GM19193 (cell line): ENCODE data around the gene PLCD3.

Source experiments
- POLR2A ChIP-seq: IDR thresholded peaks from 4 replicates; pipeline ENCODE4 v1.6.1; 2011; ENCODE audit not compliant: insufficient read depth, insufficient read length; ENCODE audit errors: extremely low read depth

Gene PLCD3

DNA sequence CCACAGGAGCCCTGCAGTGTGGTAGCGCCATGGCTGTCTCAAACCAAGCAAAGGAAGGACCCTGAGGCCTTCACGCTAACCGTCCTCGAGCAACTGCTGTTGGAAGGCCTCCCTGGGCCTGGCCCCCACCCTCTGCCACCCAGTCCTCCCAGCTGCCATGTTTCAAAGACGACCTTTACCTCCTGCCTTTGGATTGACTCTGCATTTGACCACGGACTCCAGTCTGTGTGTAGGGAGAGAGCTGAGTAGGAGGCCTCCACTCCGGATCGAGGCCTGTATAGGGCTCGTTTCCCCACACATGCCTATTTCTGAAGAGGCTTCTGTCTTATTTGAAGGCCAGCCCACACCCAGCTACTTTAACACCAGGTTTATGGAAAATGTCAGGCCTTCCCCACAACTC lies 24.3 kb downstream of the PLCD3 start:
- TF ChIP-seq POLR2A = no peak

DNA sequence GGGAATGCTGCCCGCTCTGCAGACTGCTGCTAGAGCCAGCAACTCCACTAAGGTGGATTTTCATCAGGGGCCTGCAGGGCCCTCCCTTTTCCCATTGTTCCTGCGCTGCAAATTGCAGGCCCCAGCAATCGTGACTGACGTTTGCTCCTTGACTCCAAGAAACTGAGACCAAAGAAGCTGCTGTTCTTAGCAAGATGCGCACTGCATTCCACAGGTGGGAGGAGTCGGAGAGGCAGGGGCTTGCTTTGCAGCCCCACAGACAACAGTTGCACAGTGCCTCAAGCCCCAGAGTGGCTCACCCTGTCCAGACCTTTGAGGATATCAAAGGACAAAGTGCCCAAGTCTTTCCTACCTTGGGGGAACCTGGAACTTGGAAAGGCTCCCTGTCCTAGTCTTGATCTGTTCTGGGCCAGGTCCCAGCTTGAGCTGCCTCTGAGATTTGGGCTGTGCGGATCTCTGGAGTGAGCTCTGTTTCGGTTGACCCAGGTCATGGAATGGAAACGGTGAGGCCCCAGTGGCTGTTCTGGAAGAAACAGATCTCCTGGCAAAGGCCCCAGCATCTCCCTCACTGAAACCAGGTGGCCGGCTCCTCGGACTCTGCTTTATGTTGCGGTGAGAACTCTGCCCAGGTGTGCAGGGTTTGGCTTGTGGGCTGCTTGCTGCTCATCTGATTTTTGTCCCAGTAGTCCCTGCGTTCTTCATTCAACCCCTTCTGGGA lies 24.9 kb downstream of the PLCD3 start:
- TF ChIP-seq POLR2A = no peak

DNA sequence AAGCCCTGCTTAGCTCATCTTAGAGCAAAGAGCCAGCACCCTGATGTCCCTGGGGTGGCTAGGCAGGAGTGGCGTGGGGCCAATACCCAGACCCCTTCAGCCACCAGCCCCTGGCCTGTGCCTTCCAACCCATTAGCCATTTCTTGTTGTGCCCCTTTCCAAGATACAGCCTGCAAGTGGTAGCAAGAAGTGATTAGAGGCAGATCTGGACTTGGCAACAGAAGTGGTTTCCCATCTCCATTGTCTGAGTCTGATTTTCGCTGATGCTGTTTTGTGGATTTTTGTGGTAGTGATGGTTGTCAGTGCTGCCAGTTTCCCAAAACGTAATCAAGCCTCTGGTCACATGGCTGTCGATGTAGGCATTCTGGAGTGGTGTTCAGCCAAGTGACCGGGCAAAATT lies 25.7 kb downstream of the PLCD3 start:
- TF ChIP-seq POLR2A = no peak

DNA sequence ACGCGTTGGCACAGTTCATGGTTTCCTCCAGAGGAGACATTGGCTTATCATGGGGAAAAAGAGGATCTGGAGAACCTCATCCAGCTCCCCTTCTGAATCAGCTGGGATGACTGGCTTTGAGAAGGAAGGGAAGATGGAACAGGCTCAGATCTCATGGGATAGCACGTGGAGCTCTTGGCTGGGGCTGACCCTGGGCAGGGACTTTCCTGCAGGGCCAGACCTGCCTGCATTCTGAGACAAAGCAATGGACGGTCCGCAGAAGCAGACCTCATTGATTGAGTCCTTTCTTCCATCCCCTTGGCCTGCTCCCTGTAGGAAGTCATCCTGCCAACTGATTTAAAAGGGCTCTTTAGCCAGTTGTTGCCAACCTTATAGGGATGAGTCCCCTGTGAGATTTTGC lies 26.2 kb downstream of the PLCD3 start:
- no peak for TF ChIP-seq POLR2A

DNA sequence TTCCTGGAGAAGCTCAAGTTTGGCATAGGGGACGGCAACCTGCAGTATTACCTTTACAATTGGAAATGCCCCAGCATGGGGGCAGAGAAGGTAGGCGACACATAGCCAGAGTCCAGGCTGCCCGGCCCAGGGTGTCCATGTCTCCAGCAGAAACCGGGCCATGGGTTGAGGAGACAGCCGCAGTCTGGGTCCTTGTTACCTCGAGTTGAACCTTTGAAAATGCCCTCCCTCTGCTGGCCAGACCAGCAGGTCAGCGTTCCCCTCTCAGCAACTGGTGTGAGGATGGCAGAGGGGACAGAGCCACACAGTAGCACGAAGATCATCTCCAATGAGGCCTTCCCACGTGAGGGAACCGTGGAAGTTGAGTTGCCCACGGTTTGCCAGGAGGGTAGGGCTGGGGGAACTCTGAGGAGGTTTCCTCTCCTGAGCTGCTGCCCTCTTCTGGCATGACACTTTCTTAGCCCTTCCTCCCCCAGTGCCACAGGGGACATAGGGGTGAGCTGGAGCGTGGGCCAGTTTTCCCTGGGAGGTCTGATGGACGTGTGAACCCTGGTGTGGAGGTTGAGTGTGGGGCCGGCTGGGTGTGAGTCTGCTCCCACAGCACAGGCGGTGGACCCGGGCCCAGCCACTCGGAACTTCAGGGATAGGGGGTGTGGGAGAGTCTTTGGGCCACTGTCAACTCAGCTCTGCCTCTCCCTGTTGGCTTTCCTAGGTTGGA lies 27.2 kb downstream of the PLCD3 start:
- TF ChIP-seq POLR2A = no peak

DNA sequence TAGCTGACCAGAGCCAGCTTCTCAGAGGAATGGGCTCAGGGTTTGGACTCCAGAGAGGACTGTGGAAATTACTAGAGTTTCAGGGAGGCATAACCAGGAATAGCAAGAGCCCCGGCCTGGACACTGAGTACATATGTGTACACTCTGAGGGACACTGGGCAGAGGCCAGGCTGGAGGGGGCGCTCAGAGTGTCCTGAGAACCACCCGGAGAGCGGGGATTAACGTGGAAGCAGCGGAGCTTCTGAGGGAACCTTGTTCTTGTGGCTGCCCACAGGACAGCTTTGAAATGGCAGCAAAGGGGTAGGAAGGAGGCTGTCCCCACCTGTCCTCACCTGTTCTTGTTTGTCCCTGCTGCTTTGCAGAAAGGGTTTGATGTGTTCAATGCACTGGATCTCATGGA lies 27.8 kb downstream of the PLCD3 start:
- TF ChIP-seq POLR2A = no peak

DNA sequence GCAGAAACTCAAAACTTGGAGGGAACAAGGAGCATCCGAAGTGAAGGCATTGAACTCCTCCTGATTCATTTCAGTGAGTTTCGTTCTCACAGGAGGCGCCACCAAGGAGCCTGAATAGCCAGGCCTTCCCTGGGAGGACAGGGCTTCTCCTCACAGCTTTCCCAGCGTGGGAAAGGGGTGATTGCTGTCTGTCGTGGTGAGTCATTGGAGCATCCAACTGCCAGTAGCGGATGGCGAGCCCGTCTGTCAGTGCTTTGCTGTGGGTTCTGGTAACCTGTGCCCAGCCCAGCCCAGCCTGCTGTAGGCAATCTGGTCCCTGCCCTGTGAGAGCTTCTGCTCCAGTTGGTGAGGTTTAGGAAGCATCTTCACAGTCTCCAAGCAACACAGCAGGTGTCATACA lies 28.3 kb downstream of the PLCD3 start:
- TF ChIP-seq POLR2A = no peak

DNA sequence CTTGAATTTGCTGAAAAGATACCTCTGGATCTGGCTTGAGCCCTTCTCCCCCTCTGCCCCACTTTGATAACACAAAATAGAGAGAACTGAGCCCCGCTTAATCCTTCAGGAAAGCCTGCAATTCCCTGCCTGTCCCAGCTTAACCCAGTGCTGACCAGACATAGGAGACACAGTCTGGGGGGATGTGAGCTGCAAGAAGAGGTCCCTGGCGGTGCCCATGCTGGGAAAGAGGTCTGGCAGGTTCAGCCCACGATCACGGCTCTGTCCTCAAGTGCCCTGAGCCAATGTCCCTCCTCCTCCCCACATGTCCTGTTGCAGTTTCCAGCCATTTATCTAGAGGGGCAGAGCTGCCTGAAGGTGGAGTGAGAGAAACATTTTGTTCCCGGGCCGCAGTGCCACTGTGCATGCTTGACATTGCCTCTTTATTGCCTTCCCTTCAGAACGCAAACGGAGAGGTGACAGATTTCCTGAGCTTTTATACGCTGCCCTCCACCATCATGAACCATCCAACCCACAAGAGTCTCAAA lies 29.0 kb downstream of the PLCD3 start:
- no peak for TF ChIP-seq POLR2A

DNA sequence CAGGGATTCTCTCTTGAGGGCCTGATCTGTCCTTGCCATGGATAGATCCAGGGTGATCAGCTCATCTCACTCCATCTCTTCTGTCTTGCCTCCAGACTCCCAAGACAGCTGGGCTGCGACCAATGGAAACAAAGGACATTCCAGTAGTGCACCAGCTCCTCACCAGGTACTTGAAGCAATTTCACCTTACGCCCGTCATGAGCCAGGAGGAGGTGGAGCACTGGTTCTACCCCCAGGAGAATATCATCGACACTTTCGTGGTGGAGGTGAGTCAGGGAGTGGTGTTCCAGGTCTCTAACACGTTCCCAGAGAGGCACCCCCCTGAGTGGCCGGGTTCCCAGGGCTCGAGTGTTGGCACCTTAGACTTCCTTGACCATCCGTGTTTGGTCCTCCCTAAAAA lies 29.5 kb downstream of the PLCD3 start:
- no peak for TF ChIP-seq POLR2A

DNA sequence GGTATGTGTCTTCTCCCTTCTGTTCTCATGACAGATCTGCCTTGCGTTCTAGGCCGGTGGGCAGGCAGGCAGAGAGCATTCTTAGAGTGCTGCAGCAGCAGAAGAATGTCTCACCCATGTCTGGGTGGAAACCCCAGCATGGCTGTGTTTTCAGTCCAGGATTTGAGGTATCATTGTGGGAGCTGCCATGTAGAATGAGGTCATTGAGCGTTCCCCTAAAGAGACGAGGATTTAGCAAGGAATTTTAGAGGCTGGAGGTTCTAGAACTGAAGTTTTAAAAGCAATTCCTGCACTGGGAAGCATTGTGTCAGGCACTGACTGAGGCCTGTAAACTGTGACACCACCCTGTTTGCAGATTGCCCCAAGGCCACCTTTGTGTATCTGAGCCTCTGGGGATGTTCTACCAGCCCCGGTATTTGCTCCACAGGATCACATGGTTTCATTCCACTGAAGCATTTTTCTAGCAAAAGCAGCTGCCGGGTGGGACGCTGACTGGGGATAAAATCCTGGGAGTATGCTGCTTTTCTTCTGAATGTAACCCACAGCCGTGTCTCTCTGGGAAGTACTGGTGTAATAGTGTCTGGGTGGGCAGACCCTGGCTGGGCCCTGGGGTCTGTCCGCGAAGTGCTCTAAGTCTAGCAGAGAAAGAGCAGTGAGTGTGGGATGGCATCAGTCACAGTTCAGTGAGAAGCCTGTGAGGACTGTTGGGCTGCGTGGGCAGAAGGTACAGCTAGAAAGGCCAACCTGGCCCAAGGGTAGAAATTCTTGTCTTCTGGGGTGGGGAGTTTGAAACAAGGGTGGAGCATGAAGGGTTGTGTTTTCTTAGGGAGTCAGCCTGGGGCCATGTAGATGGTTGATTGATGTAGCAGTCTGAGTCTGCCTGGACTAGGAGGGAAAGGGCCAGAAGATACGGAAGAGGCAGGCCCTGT lies 30.2 kb downstream of the PLCD3 start:
- TF ChIP-seq POLR2A = no peak

DNA sequence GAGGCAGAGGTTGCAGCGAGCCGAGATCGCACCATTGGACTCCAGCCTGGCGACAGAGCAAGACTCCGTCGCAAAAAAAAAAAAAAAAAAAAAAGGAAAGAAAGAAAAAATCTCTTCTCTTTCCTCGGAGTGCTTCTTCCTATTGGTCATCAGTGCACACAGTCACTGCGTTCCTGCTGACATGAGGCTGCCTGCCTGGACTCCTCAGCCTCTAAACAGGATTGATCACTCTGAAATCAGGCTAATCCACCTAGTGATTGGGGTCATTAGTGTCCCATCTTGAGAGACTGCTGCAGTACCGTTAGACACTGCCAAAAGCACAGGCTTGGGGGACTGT lies 30.8 kb downstream of the PLCD3 start:
- TF ChIP-seq POLR2A = no peak

DNA sequence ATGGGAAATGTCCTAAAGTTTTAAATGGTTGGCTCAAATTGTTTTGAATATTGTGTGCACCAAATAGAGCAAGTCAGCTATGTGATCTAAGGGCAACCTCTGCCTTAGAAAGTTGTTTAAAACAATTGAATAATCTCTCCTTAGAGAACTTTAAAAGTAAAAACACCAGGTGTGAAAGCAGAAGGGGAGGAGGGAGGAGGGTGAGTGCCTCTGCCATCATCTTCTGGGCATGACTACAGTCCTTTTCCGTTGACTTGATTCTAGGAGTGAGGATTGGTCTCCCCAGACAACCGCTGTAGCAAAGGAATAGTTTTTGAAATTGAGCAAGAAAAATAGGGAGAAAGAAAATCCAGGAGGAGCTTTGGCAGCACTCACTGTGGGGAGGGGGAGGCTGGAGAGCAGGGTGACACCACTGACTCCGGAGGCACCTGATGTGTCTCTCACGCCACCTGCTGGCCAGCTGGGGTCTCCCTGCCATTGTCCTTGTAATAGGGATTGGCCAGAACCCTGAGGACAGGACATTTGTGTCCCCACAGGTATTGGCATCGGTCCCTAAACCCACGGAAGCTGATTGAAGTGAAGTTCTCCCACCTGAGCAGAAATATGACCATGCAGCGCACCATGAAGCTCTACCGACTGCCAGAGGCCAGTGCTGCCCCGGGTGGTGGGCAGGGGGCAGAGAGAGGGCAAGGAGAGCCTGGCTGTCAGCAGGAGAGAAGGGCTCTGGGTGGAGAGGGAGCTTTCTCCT lies 33.3 kb downstream of the PLCD3 start:
- TF ChIP-seq POLR2A = no peak

DNA sequence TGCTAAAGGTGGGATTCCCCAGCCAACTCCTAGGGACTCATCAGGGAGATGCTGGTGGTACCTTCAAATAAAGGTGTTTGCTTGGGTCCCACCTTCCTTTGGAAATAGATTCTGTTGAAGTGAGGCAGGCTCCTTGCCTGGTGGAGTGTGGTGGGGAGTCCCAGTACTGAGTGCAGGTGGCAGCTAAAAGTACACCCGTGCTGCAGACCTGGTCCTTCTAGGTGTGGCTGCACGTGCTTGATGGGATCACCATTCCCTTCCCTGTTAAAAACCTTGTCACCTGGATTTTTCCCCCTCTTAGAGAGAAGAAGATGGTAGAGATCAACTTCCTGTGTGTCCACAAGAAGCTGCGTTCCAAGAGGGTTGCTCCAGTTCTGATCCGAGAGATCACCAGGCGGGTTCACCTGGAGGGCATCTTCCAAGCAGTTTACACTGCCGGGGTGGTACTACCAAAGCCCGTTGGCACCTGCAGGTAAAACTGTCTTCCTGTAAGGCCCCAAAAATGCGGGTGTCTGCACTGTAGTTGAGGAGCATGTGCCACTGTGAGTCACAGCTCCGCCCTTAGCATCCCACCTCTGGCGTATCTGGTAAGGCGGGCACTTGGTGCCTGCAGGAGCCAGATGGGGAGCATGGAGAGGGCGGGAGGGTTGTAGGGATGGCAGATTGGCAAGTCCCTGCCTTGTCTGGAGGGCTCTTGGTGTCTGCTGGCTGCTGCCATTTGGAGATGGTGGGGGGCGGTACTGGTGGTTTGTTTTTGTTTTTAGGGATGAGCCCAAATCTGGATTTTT lies 34.0 kb downstream of the PLCD3 start:
- TF ChIP-seq POLR2A = no peak

DNA sequence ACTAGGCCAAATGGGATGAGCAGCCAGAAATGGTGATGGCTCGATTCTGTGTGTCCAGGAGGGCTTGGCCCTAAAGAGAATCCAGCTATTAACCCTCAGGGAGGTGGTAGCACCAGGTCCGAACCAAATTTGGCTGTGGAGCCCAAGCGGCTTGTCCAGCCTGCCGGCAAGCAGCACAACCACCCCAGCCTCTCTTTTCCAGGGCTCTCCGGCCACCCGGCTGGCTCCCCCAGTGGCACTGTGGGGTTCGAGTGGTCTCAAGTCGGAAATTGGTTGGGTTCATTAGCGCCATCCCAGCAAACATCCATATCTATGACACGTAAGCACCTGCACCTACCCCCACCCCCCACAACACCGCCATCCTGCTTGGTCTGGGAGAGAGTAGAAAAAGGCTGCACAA lies 35.4 kb downstream of the PLCD3 start:
- TF ChIP-seq POLR2A = no peak
